CD4-positive, alpha-beta T cell treated with Interleukin-4 for 4 hours (primary cell): ENCODE data around the gene ANAPC1.
"Not testable (repeated sequence)": the region's sequence is repeated elsewhere in the genome, so short reads cannot be mapped to it uniquely, and the experiment has no call there.

Experiments used
- DNase-seq: peaks from one replicate; pipeline ENCODE4 v3.0.0-alpha.2; 2020

ANAPC1 gene

GRCh38 chr2:111903930-111904439 is 20.0 kb upstream of the ANAPC1 start:
- DNase-seq: no peak

- no peak for DNase-seq
Measured at GRCh38 chr2:111903516-111903915, 19.5 kb upstream of the ANAPC1 start.

- DNase-seq: no peak
Measured at GRCh38 chr2:111900859-111901258, 16.9 kb upstream of the ANAPC1 start.

GRCh38 chr2:111898703-111899514 is 14.9 kb upstream of the ANAPC1 start:
- no peak for DNase-seq

- DNase-seq: peak; percentile 15
Measured at GRCh38 chr2:111897924-111898702, 14.1 kb upstream of the ANAPC1 start, which contains the start of gene MERTK. MERTK (plus strand) TSS chr2:111898607; CDS start chr2:111898736, 129 bp downstream.

GRCh38 chr2:111897630-111897923 is 13.6 kb upstream of the ANAPC1 start:
- no peak for DNase-seq

GRCh38 chr2:111896576-111896975 is 12.6 kb upstream of the ANAPC1 start:
- DNase-seq: no peak

- no peak for DNase-seq
Measured at GRCh38 chr2:111896024-111896423, 12.0 kb upstream of the ANAPC1 start.

- DNase-seq: no peak
Measured at GRCh38 chr2:111884592-111884964, 585 bp upstream of the ANAPC1 start.

- not testable (repeated sequence) for DNase-seq
Measured at GRCh38 chr2:111872806-111873205, 11.2 kb downstream of the ANAPC1 start.

GRCh38 chr2:111865124-111865523 is 18.9 kb downstream of the ANAPC1 start:
- DNase-seq: not testable (repeated sequence)

GRCh38 chr2:111860005-111860404 is 24.0 kb downstream of the ANAPC1 start:
- DNase-seq: not testable (repeated sequence)

- not testable (repeated sequence) for DNase-seq
Measured at GRCh38 chr2:111852544-111852943, 31.4 kb downstream of the ANAPC1 start.

GRCh38 chr2:111850646-111851045 is 33.3 kb downstream of the ANAPC1 start:
- DNase-seq: peak; percentile 25

- DNase-seq: not testable (repeated sequence)
Measured at GRCh38 chr2:111839625-111840282, 44.2 kb downstream of the ANAPC1 start.

- DNase-seq: not testable (repeated sequence)
Measured at GRCh38 chr2:111838992-111839391, 45.0 kb downstream of the ANAPC1 start.

- peak; percentile 2 for DNase-seq
Measured at GRCh38 chr2:111834221-111834620, 49.8 kb downstream of the ANAPC1 start.

- DNase-seq: not testable (repeated sequence)
Measured at GRCh38 chr2:111830479-111830878, 53.5 kb downstream of the ANAPC1 start.

GRCh38 chr2:111828217-111828766 is 55.7 kb downstream of the ANAPC1 start:
- DNase-seq: not testable (repeated sequence)

GRCh38 chr2:111812970-111813622 is 70.9 kb downstream of the ANAPC1 start:
- not testable (repeated sequence) for DNase-seq

- DNase-seq: not testable (repeated sequence)
Measured at GRCh38 chr2:111790633-111791032, 93.4 kb downstream of the ANAPC1 start.

GRCh38 chr2:111784081-111784480 is 99.9 kb downstream of the ANAPC1 start:
- DNase-seq: not testable (repeated sequence)
